Purkinje cell (primary cell): ENCODE data around the gene SPINK1. TPM values are rescaled to one million over a fixed set of nuclear protein-coding genes. Genes with fewer than 3 reads are reported as not detected.

Experiments used
- polyA plus RNA-seq: library from polyadenylated mRNA; unstranded; fragments of >200 nt; fragmentation: Nextera tagmentation; gene quantifications from 2 replicates; pipeline ENCODE4 v1.2.1, GENCODE V29; 2014

Gene SPINK1
- polyA plus RNA-seq, result not detected in 2 replicates

DNA sequence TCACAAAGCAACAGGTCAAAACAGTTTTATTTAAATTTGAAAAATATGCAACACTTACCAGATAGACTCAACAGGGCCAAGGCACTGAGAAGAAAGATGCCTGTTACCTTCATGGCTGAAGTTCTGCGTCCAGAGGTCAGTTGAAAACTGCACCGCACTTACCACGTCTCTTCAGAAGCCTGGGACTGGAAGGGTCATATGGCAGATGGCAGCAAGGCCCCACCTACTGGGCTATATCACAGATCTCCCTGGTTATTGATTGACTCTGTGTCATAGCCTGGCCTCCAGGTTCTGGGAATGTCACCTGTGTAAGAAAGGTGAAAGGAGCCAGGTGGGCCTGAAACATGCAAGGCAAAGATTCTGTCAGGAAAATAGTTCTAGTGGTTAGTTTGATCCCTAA, at the start of gene SPINK1:
Gene SPINK1 (minus strand): TSS at position 207 of the 400 bp plus-strand sequence. CDS start 94 bp downstream, at position 113.

GRCh38 chr5:147878066-147878759, 46.7 kb upstream of the SPINK1 start, which contains the start of gene SCGB3A2:
TSS of gene SCGB3A2 (plus strand) at chr5:147878711. CDS start at chr5:147878804, 93 bp downstream.

DNA sequence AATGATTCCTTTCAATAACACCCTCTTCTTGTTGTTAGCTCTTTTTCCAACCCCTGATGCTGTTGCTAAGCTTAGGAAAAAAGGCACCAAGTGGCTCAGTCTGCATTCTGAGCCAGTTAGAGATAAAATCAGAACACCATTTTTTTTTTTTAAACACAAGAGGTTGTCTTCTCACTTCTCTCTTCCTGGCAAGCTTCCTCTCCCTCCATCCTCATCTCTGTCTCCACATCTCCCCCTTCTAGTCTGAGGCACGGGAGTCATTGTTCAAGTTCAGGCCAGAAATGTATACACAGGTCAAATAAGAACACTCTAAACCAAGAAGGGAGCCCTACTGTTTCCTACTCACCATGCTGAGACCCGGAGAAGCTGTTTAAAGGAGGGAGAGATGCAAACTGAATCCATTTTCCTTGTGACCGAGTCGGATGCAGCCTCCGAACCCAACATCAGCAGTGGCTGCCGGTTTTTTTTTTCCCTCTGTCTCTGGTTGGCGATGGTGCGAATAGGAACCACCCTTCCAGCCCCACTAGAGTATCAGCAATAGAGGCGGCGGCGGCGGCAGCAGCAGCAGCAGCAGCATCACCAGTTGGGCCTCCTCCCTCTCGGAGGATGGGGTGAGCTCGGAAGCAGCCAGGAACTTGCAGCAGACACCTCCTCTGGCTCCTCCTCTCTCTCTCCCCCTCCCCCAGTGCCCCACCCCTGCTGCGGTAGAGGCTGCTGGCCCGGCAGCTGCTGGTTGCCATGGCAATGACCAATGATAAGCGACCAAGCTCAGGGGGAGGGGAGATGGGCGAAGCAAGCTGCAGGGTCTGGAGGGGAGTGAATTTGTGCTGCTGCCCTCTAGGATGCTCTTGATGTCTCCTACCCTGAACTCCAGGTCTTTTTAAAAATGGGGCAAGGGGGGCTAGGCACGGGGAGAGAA, 49.1 kb downstream of the SPINK1 start, which contains the start of gene JAKMIP2:
Gene JAKMIP2 (minus strand): TSS at position 619 of the 919 bp plus-strand sequence. CDS start 110,922 bp downstream, outside the sequence.

Other genes with a start within 250 kb of the SPINK1 start
- 49.0 and 63.1 TPM in 2 replicates for gene JAKMIP2, start 48.9 kb downstream of the SPINK1 start, polyA plus RNA-seq
- not detected in 2 replicates for gene SCGB3A2, start 47.0 kb upstream of the SPINK1 start, polyA plus RNA-seq
- not detected in 2 replicates for gene C5orf46, start 74.9 kb upstream of the SPINK1 start, polyA plus RNA-seq
- gene SPINK5, start 232.3 kb upstream of the SPINK1 start, polyA plus RNA-seq, result 0.23 TPM in 1 of 2 replicates, not detected in the other